ENCODE data around the gene SI.

GRCh38 chr3:165125836-165126235 lies 47.5 kb upstream of the SI start:
- TF ChIP-seq CTCF (conservative IDR thresholded peaks at IDR 0.05 in 1 of 2, IDR thresholded peaks at IDR 0.05 in 1 of 2; ENCODE audit: extremely low read depth in 1 of 2, insufficient read depth in 1 of 2, low read depth in 1 of 2, low read length in 2 of 2) = no peak
- no peak for TF ChIP-seq EZH2 (IDR thresholded peaks at IDR 0.05; ENCODE audit: borderline replicate concordance, low read length)

Data from mammary epithelial cell (primary cell).